ENCODE data around the gene PPP1R27.

The PPP1R27 gene

GRCh38 chr17:81804559-81805399 is 30.1 kb downstream of the PPP1R27 start:
- no peak for DNase-seq (ENCODE audit: low read depth)

DNA sequence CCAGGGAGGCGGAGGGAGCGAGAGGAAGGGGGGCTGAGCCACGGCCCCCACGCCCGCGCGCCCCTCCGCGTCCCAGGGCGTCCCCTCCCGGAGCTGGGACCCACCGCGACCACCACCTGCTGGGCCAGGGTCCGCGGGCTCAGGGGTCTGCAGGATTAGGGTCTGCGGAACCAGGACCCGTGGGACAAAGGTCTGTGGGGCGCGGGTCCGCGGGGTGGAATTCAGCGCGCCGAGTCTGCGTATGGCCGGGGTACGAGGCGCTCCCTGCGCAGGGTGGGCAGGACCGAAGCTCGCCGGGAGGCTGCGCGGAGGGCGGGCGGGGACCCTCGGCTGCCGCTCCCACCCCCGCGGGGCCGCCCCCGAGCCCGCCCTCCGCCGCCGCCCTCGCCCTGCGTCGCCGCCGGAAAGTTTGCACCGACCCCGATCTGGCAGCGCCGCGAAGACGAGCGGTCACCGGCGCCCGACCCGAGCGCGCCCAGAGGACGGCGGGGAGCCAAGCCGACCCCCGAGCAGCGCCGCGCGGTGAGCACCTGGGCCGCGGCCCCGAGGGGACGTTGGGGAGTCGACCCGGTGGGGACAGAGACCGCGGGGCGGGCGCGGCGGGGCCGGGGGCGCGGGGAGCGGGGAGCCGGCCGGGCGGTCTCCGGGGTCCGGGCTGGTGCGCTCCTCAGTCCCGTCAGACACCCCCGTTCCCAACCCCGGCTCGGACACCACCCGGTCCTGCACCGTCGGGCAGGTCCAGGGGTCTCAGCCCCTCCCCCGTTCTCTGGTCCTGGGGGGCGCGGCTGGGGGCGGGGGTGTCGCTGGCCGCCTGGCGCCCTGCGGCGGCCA is 30.9 kb downstream of the PPP1R27 start, which contains the start of gene GCGR:
GCGR (plus strand) TSS at position 423 of the 831 bp plus-strand sequence. CDS start 4,869 bp downstream, outside the sequence.
- no peak for DNase-seq (ENCODE audit: low read depth)

DNA sequence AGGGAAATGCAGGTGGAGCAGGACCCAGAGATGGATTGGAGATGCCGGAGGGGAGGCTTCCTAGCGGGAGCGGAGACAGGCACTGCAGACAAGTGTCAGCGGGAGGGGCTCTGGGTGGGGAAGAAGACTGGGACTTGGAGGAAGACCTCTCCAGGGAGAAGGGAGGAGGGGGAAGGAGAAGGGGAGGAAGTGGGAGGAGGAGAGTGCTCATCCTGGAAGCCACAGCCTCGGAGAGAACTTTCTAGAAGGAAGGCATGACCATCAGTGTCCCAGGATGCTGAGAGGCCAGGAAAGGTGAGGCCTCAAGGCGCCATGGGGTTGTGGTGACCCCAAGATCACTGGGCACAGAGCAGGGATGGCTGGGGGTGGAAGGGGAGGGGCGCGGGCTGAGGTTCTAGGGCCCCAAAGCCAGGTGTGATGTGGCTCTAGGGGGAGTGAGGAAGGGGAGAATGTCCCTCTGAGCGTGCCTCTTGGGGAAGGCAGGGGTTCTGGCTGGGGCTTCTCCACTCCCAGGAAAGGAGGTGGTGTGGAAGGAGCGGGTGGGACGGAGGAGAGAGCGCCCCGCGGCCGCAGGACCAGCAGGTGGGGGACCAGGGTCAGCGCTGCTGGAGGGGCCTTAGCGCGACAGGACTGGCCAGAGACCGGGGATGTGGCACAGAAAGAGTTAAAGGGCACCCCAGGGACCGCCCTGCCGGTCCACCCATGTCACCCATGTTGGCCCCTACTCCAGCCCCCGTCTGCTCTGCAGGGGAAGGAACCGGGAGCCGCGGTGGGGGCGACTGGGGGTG is 31.8 kb downstream of the PPP1R27 start:
- DNase-seq (ENCODE audit: low read depth), result no peak

DNA sequence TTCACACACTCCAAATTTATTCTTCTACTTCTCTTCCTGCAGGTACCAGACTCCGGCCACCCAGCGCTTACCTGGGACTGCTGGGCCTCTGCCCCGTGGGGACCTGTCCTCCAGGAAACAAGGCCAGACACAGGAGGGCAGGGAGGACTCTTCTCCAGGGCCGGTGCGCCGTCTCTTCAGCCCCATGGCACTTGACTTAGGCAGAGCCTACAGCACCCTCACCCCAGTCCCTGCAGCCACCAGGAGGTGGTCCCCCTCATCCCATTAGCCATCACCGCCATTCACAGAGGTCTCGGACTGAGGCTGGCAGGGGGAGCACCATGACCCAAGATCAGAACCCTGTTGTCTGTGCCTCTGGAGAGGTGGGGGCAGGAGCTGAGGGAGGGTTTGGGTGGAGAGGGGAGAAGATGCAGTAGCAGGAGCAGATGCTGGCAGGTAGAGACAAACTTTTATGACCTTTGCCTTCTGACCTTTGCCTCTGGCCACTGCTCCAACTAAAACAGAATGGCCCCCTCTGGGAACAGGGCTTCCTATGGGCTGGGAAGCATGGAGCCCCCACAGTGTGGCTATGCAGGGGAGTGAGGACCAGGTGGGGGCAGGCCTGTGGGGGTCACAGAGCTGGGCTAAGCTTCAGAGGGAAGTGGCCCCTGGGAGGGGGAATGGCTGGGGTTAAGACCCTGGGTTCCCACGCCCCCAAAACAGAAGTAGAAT is 32.6 kb downstream of the PPP1R27 start:
- DNase-seq (ENCODE audit: low read depth), result no peak

- DNase-seq (ENCODE audit: low read depth), result no peak
These were observed 33.5 kb downstream of the PPP1R27 start for GRCh38 chr17:81801327-81801726.

GRCh38 chr17:81794509-81794908 is 40.3 kb downstream of the PPP1R27 start:
- no peak for DNase-seq (ENCODE audit: low read depth)

GRCh38 chr17:81794074-81794476 is 40.8 kb downstream of the PPP1R27 start:
- DNase-seq (ENCODE audit: low read depth), result no peak

GRCh38 chr17:81792675-81793615 is 41.9 kb downstream of the PPP1R27 start:
- no peak for DNase-seq (ENCODE audit: low read depth)

All from T follicular helper cell (primary cell).